IPS DF 6.9 (cell line): Measurements from ENCODE around the gene OTX1.

ENCODE experiments used
- DNase-seq: peaks from one replicate; pipeline ENCODE4 v3.0.0-alpha.2; 2013; ENCODE audit warnings: low read depth, low spot score
- H3K27ac ChIP-seq: one replicate; pipeline ENCODE4 v1.5.1; 2013; ENCODE audit warnings: low read length, control low read depth
- H3K27me3 ChIP-seq: 2 replicates; pipeline ENCODE4 v1.6.1; 2013; ENCODE audit warnings: mild to moderate bottlenecking, low read length; ENCODE audit not compliant: control insufficient read depth, insufficient read depth
- H3K36me3 ChIP-seq: 2 replicates; pipeline ENCODE4 v1.6.1; 2013; ENCODE audit warnings: low read length; ENCODE audit not compliant: control insufficient read depth, insufficient read depth
- H3K4me1 ChIP-seq: 2 replicates; pipeline ENCODE4 v1.6.1; 2013; ENCODE audit warnings: low read length; ENCODE audit not compliant: control insufficient read depth, insufficient read depth
- H3K4me3 ChIP-seq: 2 replicates; pipeline ENCODE4 v1.5.1; 2013; ENCODE audit warnings: mild to moderate bottlenecking, low read length
- H3K9me3 ChIP-seq: 2 replicates; pipeline ENCODE4 v1.6.1; 2013; ENCODE audit warnings: low read length, inconsistent platforms; ENCODE audit not compliant: control insufficient read depth, insufficient read depth
- WGBS: extraction: QIAGEN DNeasy Blood & Tissue Kit; methylation state at CpG from one replicate; pipeline ENCODE4 v1.1.7; 2013; ENCODE audit warnings: mixed read lengths, missing lambda C conversion rate; ENCODE audit not compliant: insufficient read length, insufficient coverage; 5-methylcytosine and 5-hydroxymethylcytosine counted together

OTX1 gene

DNA sequence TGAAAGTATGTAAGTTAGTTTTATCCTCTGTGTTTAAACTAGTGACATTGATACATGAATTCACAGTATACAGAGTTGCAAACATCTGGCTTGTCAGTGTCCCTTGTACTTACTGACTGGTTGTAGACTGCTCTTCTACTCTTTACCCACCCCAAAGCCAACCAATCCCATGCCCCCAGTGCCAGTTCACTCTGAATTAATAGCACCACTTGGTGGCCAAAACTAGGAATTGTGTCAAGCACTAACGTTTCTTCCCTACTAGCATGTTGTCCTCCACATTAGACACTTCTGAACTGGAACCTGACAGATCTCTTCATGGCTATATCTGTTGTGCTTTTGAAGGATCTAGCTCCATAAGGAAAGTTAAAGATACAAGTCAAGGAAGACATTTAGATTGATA is 27.2 kb upstream of the OTX1 start:
- no peaks in the 10 kb centered on the region for H3K9me3 ChIP-seq
- no peaks in the 10 kb centered on the region for H3K4me1 ChIP-seq
- DNase-seq, result no peak
- H3K36me3 ChIP-seq, result no peaks in the 10 kb centered on the region
- H3K27ac ChIP-seq, result no peak overlapping the region
- WGBS, result no CpG with 5 or more reads among the region's 1 CpG
- H3K4me3 ChIP-seq, result no peak overlapping the region
- no peaks in the 10 kb centered on the region for H3K27me3 ChIP-seq

- no peaks in the 10 kb centered on the region for H3K27me3 ChIP-seq
- H3K4me1 ChIP-seq, result no peaks in the 10 kb centered on the region
- no peaks in the 10 kb centered on the region for H3K9me3 ChIP-seq
- no peak overlapping the region for H3K4me3 ChIP-seq
- no peak overlapping the region for H3K27ac ChIP-seq
- WGBS, result no CpG with 5 or more reads among the region's 2 CpGs
- no peak for DNase-seq
- no peaks in the 10 kb centered on the region for H3K36me3 ChIP-seq
These were observed 23.4 kb upstream of the OTX1 start for GRCh38 chr2:63027220-63027619.

DNA sequence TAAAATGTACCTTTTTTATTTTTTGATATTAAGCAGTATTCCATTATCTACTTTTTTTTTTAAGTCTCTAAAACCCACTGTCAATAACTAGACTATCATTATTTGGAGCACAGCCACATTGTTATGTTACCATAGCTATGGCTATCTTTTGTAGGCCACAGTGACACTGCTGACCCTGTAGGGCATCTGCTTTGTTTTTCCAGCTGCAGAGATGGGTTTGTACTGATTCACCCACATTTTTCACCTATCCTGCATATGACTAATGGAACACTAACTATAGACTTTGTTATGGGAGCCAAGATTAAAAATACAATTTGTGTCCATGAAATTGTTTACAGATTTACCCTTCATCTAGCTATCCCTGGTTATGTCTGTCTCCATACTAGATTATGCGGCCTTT is 21.6 kb upstream of the OTX1 start:
- Histone ChIP-seq H3K27ac (no peak overlapping the region), H3K9me3 (no peaks in the 10 kb centered on the region), H3K36me3 (no peaks in the 10 kb centered on the region), H3K4me1 (no peaks in the 10 kb centered on the region), H3K4me3 (no peak overlapping the region), H3K27me3 (no peaks in the 10 kb centered on the region)
- no peak for DNase-seq
- no CpG with 5 or more reads among the region's 1 CpG for WGBS

DNA sequence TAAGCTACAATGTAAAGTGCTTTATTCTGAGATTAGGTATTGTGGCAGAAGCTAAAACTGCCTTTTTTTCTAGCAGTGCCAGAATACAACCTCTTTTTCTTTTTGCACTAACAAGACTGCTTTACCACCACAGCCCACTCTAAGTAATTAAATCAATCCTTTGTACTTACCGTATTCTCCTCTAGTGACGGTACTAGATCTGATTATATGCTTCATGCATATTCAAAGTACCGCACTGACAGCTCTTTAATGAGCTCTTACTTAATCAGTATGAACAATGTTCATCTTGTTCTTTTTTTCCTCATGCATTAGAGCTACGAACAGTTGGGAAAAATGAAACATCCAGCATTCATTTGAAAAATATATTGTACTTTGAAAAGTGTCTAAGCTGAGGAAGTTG is 16.1 kb upstream of the OTX1 start:
- Histone ChIP-seq H3K4me1 (no peaks in the 10 kb centered on the region), H3K36me3 (no peaks in the 10 kb centered on the region), H3K9me3 (no peaks in the 10 kb centered on the region), H3K27me3 (no peaks in the 10 kb centered on the region), H3K27ac (no peak overlapping the region), H3K4me3 (no peak overlapping the region)
- WGBS, result no CpG with 5 or more reads among the region's 4 CpGs
- no peak for DNase-seq

DNA sequence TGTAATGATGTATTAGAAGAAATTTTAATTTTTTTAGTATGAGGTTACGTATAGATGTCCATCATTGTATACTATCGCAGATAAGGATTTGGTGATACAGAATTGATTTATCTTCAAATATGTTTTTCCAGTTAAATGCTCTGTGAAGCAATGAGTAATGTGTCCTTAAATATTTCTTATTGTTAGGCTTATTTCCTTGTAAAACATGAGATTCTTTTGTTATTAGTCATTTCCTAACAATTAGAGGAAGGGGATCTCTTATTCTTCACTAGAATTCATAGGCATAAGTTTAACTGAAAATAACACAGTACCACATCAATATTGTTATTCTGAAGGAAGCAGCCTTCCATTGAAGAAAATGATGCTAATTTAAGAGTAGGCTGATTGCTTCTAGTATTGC is 15.5 kb upstream of the OTX1 start:
- WGBS, result 100% methylated on average over 2 of the region's 2 CpGs
- DNase-seq, result no peak
- no peak overlapping the region for H3K4me3 ChIP-seq
- no peaks in the 10 kb centered on the region for H3K27me3 ChIP-seq
- no peak overlapping the region for H3K27ac ChIP-seq
- no peaks in the 10 kb centered on the region for H3K4me1 ChIP-seq
- H3K9me3 ChIP-seq, result no peaks in the 10 kb centered on the region
- no peaks in the 10 kb centered on the region for H3K36me3 ChIP-seq

DNA sequence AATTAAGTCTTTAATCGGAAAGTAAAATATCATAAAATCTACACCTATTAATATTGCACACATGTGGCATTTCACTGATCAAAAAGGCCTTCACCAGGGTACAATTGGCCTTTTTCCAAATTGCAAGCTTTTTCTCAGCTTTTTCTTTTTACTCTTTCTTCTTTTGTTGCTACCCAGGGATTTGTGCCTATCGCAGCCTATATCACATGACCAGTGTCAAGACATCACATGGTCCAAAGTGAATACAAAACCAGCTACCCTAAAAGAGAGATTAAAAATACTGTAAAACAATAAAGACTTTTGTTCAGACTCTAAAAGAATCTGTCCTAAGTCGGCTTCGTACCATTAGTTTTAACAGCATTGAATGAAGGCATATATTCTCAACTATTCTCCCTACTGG is 15.0 kb upstream of the OTX1 start:
- Histone ChIP-seq H3K9me3 (no peaks in the 10 kb centered on the region), H3K4me3 (no peak overlapping the region), H3K4me1 (no peaks in the 10 kb centered on the region), H3K27me3 (no peaks in the 10 kb centered on the region), H3K36me3 (no peaks in the 10 kb centered on the region), H3K27ac (no peak overlapping the region)
- WGBS, result no CpG with 5 or more reads among the region's 4 CpGs
- no peak for DNase-seq

- Histone ChIP-seq H3K4me1 (no peaks in the 10 kb centered on the region), H3K27ac (no peak overlapping the region), H3K4me3 (no peak overlapping the region), H3K9me3 (no peaks in the 10 kb centered on the region), H3K36me3 (no peaks in the 10 kb centered on the region), H3K27me3 (no peaks in the 10 kb centered on the region)
- DNase-seq, result no peak
- no CpG with 5 or more reads among the region's 4 CpGs for WGBS
These were observed 12.6 kb upstream of the OTX1 start for GRCh38 chr2:63038034-63038433.

DNA sequence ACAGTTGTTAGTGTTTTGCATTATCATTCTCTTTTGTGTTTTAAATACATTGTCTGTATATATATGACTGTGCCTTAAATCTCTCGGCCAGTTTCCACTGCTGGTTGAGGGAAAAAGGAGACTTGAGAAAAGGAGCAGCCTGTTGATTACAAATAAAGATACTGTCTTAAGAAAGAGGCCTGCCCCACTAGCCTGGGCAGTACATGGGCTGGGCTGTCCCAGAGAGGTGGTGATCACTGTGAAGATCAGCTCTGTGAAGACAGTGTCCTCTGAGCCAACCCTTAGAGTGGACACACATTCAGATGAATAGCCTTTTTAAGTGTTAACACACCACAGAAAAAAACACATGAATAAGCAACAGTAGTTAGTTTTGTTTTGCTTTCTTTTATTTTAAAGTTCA is 10.0 kb upstream of the OTX1 start:
- no peak overlapping the region for H3K4me3 ChIP-seq
- no peak for DNase-seq
- H3K4me1 ChIP-seq, result peaks cover 2% of the 10 kb centered on the region
- H3K27me3 ChIP-seq, result no peaks in the 10 kb centered on the region
- no peak overlapping the region for H3K27ac ChIP-seq
- WGBS, result no CpG with 5 or more reads among the region's 1 CpG
- no peaks in the 10 kb centered on the region for H3K9me3 ChIP-seq
- no peaks in the 10 kb centered on the region for H3K36me3 ChIP-seq

DNA sequence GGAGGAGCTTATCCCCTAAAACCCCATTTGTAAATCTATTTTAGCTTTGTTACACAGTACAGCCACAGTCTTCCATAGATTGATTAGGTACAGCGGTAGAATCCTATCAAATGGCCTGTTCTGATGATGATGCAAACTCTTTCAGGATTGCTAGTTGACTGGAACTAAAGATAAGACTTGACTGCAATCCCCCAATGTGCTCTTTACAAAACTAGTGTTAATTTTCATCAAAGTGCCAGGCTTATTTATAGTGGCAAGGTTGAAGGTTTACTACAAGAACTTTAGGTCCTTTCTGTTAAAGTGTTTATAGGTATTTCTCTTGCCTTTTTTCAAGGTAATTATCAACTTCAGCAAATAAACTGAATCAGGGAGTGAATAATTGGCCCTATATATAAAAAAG is 9.0 kb upstream of the OTX1 start:
- H3K9me3 ChIP-seq, result no peaks in the 10 kb centered on the region
- no peaks in the 10 kb centered on the region for H3K36me3 ChIP-seq
- H3K4me3 ChIP-seq, result no peak overlapping the region
- peaks cover 3% of the 10 kb centered on the region; the same call in 1 of the 2 replicates for H3K27me3 ChIP-seq
- no CpG with 5 or more reads among the region's 1 CpG for WGBS
- no peak overlapping the region for H3K27ac ChIP-seq
- peaks cover 2% of the 10 kb centered on the region for H3K4me1 ChIP-seq
- DNase-seq, result no peak

- Histone ChIP-seq H3K9me3 (no peaks in the 10 kb centered on the region), H3K4me3 (peak overlapping the region; percentile 26; the same call in 1 of the 2 replicates), H3K4me1 (peaks cover 2% of the 10 kb centered on the region), H3K36me3 (no peaks in the 10 kb centered on the region), H3K27ac (no peak overlapping the region), H3K27me3 (peaks cover 20% of the 10 kb centered on the region; the same call in 1 of the 2 replicates)
- no CpG with 5 or more reads among the region's 36 CpGs for WGBS
- DNase-seq, result no peak
These were observed 6.0 kb upstream of the OTX1 start for GRCh38 chr2:63044362-63045327.

GRCh38 chr2:63046552-63046951 is 4.1 kb upstream of the OTX1 start:
- Histone ChIP-seq H3K4me3 (no peak overlapping the region), H3K4me1 (peaks cover 2% of the 10 kb centered on the region), H3K27ac (no peak overlapping the region), H3K27me3 (peaks cover 23% of the 10 kb centered on the region; the same call in 1 of the 2 replicates), H3K9me3 (no peaks in the 10 kb centered on the region), H3K36me3 (no peaks in the 10 kb centered on the region)
- WGBS, result no CpG with 5 or more reads among the region's 7 CpGs
- no peak for DNase-seq
